ENCODE data around the gene CYP3A7.

DNA sequence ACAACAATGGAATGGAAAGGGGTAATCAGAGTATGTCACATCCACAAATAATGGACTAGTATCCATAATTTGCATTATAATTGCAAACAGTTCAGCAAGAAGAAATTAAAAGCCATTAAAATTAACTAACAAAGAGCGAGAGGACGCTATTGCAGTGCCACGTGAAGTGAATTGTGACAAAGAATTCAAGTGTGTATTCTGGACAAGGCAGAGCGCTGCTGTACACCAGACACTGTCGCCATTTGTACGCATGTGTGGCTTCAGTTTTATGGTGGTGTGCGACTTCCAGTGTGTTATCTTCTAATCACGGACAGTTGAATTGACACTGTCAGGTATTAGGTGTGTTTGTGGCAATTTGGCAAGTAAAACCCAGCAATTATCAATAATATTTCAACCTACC, 66.5 kb downstream of the CYP3A7 start:
- TF ChIP-seq, protein P1, sequence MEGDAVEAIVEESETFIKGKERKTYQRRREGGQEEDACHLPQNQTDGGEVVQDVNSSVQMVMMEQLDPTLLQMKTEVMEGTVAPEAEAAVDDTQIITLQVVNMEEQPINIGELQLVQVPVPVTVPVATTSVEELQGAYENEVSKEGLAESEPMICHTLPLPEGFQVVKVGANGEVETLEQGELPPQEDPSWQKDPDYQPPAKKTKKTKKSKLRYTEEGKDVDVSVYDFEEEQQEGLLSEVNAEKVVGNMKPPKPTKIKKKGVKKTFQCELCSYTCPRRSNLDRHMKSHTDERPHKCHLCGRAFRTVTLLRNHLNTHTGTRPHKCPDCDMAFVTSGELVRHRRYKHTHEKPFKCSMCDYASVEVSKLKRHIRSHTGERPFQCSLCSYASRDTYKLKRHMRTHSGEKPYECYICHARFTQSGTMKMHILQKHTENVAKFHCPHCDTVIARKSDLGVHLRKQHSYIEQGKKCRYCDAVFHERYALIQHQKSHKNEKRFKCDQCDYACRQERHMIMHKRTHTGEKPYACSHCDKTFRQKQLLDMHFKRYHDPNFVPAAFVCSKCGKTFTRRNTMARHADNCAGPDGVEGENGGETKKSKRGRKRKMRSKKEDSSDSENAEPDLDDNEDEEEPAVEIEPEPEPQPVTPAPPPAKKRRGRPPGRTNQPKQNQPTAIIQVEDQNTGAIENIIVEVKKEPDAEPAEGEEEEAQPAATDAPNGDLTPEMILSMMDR (IDR thresholded peaks at IDR 0.05; ENCODE audit: low read length), result no peak
- no peak for TF ChIP-seq EZH2phosphoT487 (IDR thresholded peaks at IDR 0.05; ENCODE audit: low read length)
- no peak for TF ChIP-seq EZH2 (optimal IDR thresholded peaks at IDR 0.05; ENCODE audit: low read depth, low read length)
